DMS114 treated with DMSO at 0.1 percent for 48 hours (cell line): ENCODE data around the gene SUGCT.
"Not testable (repeated sequence)": the region's sequence is repeated elsewhere in the genome, so short reads cannot be mapped to it uniquely, and the experiment has no call there.

Experiments used
- DNase-seq: peaks from one replicate; lab custom pipeline; 2025; ENCODE audit not compliant: unreplicated experiment; lab: John Stamatoyannopoulos, UW

SUGCT gene

DNA sequence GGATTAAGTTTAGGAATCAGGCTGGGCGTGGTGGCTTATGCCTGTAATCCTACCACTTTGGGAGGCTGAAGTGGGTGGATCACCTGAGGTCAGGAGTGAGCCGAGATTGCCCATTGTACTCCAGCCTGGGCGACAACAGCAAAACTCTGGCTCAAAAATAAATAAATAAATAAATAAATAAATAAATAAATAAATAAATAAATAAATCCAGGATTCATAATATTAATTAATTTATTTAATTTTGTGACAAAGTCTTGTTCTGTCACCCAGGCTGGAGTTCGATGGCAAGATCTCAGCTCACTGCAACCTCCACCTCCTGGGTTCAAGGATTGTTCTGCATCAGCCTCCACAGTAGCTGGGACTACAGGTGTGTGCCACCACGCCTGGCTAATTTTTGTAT lies 4.2 kb downstream of the SUGCT start:
- DNase-seq = no peak

- not testable (repeated sequence) for DNase-seq
Observed at GRCh38 chr7:40139891-40140290, 5.1 kb downstream of the SUGCT start.

GRCh38 chr7:40141916-40142315 lies 7.1 kb downstream of the SUGCT start:
- DNase-seq = not testable (repeated sequence)

GRCh38 chr7:40145596-40146130 lies 10.9 kb downstream of the SUGCT start:
- not testable (repeated sequence) for DNase-seq

- DNase-seq = no peak
Observed at GRCh38 chr7:40147371-40148246, 12.8 kb downstream of the SUGCT start.

- not testable (repeated sequence) for DNase-seq
Observed at GRCh38 chr7:40148247-40148580, 13.4 kb downstream of the SUGCT start.

DNA sequence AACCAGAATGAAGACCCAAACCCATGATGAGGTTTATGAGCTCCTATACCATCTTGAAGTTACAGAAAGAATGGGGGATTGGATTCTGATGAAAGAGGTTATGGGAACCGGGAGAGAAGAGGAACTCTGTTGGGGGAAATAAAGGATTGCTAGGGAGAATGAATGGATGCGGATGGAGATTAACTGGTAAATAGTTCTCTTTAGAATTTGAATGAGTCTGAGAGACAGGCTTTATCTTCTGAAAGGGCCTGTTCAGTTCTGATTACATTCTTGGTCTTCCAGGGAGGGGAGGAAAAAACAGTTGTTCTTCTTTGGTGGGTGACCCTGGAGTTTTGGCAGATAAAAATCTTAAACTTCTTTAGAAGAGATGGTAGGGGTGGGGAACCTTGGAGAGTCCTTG lies 13.9 kb downstream of the SUGCT start:
- DNase-seq = no peak

GRCh38 chr7:40151504-40151903 lies 16.7 kb downstream of the SUGCT start:
- DNase-seq = no peak

- DNase-seq = no peak
Observed at GRCh38 chr7:40156988-40157387, 22.2 kb downstream of the SUGCT start.

DNA sequence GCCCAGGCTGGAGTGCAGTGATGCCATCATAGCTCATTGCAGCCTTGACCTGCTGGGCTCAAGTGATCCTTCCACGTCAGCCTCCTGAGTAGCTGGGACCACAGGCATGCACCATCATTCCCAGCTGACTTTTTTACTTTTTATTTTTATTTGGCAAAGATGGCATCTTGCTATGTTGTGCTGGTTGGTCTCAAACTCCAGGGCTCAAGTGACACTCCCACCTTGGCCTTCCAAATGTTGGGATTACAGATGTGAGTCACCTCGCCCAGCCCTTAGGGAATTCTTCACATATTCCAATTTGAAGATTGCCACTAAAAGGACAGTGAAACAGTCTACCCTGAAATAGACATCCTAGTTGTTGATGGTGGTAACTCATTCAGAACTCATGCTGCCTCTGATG lies 27.7 kb downstream of the SUGCT start:
- DNase-seq = no peak

DNA sequence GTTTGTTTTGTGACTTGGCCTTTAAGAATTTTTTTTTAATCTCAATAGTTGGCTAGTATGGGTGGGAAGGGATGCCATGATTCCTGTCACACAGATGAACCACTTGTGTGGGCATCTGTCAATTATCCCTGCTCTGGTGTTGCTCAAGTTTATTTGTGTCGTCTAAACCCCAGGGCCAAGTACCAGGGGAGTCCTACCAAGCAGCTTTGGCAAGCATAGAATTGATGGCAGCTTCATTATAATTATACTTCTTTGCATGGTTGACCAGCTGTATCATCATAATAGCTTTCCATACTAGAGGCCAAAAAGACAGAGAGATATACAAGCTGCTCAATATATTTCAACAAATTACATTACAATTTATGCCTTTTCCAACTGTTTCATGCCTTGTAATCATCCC lies 30.4 kb downstream of the SUGCT start:
- no peak for DNase-seq

DNA sequence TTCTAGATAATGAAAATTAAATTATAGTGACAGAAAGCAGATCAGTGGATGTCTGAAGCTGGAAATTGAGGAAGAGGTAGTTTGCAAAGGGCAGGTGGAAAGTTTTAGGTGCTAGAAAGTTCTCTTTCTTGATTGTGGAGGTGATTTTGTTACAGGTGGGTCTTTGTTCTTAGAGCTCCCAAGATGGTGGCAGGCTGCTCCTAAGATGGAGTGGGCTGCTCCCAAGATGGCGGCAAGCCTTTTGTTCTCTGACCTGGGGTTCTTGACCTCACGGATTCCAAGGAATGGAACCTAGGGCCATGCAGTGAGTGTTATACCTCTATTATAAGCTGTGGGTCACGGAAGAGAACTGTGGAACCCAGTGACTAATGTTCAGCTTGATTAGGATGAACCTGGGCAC lies 32.5 kb downstream of the SUGCT start:
- no peak for DNase-seq

- DNase-seq = not testable (repeated sequence)
Observed at GRCh38 chr7:40168266-40168665, 33.5 kb downstream of the SUGCT start.

GRCh38 chr7:40173121-40173520 lies 38.3 kb downstream of the SUGCT start:
- DNase-seq = not testable (repeated sequence)

DNA sequence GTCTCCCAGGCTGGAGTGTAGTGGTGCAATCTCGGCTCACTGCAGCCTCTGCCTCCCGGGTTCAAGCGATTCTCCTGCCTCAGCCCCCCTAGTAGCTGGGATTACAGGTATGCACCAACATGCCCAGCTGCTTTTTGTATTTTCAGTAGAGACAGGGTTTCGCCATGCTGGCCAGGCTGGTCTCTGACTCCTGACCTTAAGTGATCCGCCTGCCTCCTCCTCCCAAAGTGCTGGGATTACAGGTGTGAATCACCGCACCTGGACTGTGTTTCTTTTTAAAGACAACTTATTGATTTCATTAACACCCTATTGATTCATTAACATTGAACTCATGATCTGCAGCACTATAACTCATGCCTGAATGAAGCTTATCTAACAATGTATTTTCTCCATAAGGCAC lies 40.5 kb downstream of the SUGCT start:
- not testable (repeated sequence) for DNase-seq

GRCh38 chr7:40175725-40176510 lies 41.1 kb downstream of the SUGCT start:
- no peak for DNase-seq

DNA sequence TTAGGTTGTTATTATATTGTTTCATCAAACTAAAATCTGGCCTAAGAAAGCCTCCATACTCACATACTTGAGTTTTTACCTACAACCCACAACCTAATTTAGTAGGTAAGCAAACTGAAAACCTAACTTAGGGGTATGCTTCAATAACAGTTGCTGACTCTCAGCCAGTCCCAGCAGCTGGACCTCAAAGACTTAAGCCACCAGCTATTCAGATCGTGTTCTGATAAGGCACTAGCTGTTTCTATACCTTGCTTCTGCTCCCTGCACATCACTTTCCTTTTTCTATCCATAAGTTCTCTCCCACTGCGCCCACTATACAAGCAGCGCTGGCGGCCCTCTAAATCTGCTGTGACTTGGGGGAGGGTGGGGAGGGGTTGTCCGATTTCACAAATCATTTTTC lies 42.3 kb downstream of the SUGCT start:
- DNase-seq = no peak

DNA sequence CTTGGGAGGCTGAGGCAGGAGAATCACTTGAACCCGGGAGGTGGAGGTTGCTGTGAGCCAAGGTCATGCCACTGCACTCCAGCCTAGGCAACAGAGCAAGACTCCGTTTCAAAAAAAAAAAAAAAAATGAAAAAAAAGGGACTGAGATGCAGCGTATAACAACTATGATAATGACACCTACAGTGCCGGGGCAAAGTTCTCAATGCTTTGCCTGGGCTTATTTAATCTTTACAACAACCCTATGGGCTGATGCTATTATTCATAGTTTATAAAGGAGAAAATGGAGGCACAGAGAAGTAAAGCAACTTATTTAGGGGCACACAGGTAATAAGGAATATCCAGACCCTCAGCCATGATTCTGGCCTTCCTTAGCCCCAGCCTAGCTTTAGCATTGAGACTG lies 47.6 kb downstream of the SUGCT start:
- DNase-seq = no peak

GRCh38 chr7:40186586-40186985 lies 51.8 kb downstream of the SUGCT start:
- no peak for DNase-seq

GRCh38 chr7:40192036-40192435 lies 57.2 kb downstream of the SUGCT start:
- no peak for DNase-seq

DNA sequence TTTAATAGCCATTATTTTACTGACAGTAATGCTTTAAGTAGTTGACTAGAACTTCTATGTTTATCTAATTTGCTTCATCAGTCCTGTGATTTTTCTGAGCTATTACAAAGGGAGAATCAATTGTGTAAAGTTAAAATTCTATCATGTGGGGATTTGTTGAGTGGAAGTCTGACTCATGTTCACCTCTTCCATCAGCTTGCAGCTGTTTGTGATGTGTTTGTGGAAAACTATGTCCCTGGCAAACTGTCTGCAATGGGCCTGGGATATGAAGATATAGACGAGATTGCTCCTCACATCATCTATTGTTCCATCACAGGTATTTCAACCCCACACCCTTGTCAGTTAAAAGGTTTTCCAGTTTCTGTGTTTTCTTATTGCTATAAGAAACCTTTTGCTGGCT lies 59.9 kb downstream of the SUGCT start:
- no peak for DNase-seq

DNA sequence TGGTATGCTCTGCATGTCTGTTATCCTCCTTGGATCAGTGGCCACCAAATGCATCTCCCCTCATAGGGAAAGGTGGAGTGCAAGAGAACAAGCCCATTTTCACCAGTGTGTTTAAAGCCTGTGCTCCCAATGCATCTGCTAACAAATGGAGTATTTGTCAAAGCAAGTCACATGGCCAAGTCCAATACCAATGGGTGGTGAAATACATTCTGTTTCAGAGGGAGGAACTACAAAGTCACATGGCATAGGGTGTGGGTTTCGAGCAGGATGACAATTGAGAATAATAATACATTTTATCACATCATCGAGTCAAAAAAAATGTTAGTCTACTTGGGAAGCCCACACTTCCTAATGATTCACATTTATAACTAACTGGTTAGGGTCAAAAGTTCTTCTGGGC lies 62.7 kb downstream of the SUGCT start:
- no peak for DNase-seq
